HG03196 (cell line): ENCODE data around the gene OR5B2.
"Not testable (repeated sequence)": the region's sequence is repeated elsewhere in the genome, so short reads cannot be mapped to it uniquely, and the experiment has no call there.

Source experiments
- ATAC-seq: cut with Tn5 transposase; IDR thresholded peaks from one replicate; pipeline ENCODE4 v1.9.1; 2021; ENCODE audit not compliant: unreplicated experiment

Gene OR5B2

GRCh38 chr11:58428021-58428420 lies at the start of gene OR5B2:
OR5B2 (minus strand) TSS chr11:58428121; CDS start chr11:58423261, 4,860 bp downstream.
- ATAC-seq = no peak

- no peak for ATAC-seq
Measured at GRCh38 chr11:58471892-58472291, 44.0 kb upstream of the OR5B2 start.

- ATAC-seq = no peak
Measured at GRCh38 chr11:58466293-58466692, 38.4 kb upstream of the OR5B2 start.

GRCh38 chr11:58465690-58466089 lies 37.8 kb upstream of the OR5B2 start:
- ATAC-seq = no peak

GRCh38 chr11:58451585-58451984 lies 23.7 kb upstream of the OR5B2 start:
- no peak for ATAC-seq

GRCh38 chr11:58446294-58446693 lies 18.4 kb upstream of the OR5B2 start:
- ATAC-seq = no peak

- no peak for ATAC-seq
Measured at GRCh38 chr11:58444300-58444699, 16.4 kb upstream of the OR5B2 start.

- no peak for ATAC-seq
Measured at GRCh38 chr11:58442136-58442535, 14.2 kb upstream of the OR5B2 start, which contains the start of gene OR5B12. OR5B12 (minus strand) TSS chr11:58442236; CDS start chr11:58440151, 2,085 bp downstream.

GRCh38 chr11:58438486-58438885 lies 10.6 kb upstream of the OR5B2 start:
- ATAC-seq = no peak

- no peak for ATAC-seq
Measured at GRCh38 chr11:58434217-58434616, 6.3 kb upstream of the OR5B2 start.

GRCh38 chr11:58433638-58434203 lies 5.8 kb upstream of the OR5B2 start:
- ATAC-seq = no peak

GRCh38 chr11:58429273-58429672 lies 1.4 kb upstream of the OR5B2 start:
- ATAC-seq = no peak

- no peak for ATAC-seq
Measured at GRCh38 chr11:58406774-58407173, 21.1 kb downstream of the OR5B2 start, which contains the start of gene OR5B3. OR5B3 (minus strand) TSS chr11:58406874; CDS start chr11:58403409, 3,465 bp downstream.

GRCh38 chr11:58399622-58400021 lies 28.3 kb downstream of the OR5B2 start:
- ATAC-seq = not testable (repeated sequence)

- ATAC-seq = no peak
Measured at GRCh38 chr11:58395581-58395980, 32.3 kb downstream of the OR5B2 start.

GRCh38 chr11:58394195-58394594 lies 33.7 kb downstream of the OR5B2 start:
- no peak for ATAC-seq

- ATAC-seq = no peak
Measured at GRCh38 chr11:58392746-58393145, 35.2 kb downstream of the OR5B2 start.

GRCh38 chr11:58391879-58392278 lies 36.0 kb downstream of the OR5B2 start:
- no peak for ATAC-seq

- ATAC-seq = no peak
Measured at GRCh38 chr11:58390551-58391063, 37.3 kb downstream of the OR5B2 start.
